ENCODE measurements around the gene USP40.

USP40 gene

DNA sequence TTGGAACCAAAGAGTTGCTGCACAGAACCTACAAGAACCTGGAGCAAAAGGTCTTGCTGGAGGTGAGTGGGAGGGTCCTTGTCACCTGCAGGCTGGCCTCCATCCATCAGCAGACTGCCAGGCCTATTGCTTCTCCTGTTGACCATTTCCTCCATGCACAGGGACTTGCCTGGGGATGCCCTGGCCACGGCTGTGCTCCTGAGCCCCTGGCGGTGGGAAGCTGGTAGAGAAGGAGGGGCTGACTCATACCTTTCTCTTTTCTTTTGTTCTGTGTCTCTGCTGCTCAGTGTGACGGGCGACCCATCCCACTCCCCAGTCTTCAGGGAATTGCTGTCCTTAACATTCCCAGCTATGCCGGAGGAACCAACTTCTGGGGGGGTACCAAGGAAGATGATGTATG is 109.6 kb downstream of the USP40 start:
- Histone ChIP-seq H3K36me3 (ENCODE audit: control insufficient read depth, insufficient read depth, low read length) (peaks cover 73% of the 10 kb centered on the region), H3K9me3 (ENCODE audit: control insufficient read depth, low read length) (no peaks in the 10 kb centered on the region), H3K27ac (ENCODE audit: low read depth, low read length, severe bottlenecking) (no peak overlapping the region), H3K4me1 (ENCODE audit: control insufficient read depth, insufficient read depth, low read length, poor library complexity, severe bottlenecking) (no peaks in the 10 kb centered on the region), H3K4me3 (ENCODE audit: extremely low read depth, insufficient read depth, low read length, poor library complexity, severe bottlenecking) (no peak overlapping the region)
- WGBS, 2 experiments (ENCODE audit: insufficient coverage in 2 of 2), result 50 to 92% methylated on average over 1 to 2 of the region's 5 CpGs

DNA sequence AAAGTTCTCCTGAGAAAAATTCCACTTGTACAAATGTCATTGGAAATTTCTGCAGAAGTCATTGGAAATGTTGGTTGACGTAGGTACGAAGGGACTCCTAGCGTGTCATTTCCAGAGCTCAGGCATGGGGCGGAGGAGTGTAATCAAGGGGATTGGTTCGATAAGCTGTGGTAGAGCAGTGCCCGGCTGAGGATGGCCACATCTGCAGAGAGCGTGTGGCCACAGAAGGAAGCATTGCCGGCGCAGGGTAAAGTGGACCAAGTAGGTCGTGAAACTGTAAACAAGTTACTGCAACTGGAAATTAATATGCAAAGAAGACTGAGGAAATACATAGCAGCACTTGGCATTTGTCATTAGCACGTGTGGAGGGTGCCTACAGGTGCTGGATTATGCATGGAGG is 110.5 kb downstream of the USP40 start:
- no peak overlapping the region for H3K4me3 ChIP-seq (ENCODE audit: extremely low read depth, insufficient read depth, low read length, poor library complexity, severe bottlenecking)
- no peak overlapping the region for H3K27ac ChIP-seq (ENCODE audit: low read depth, low read length, severe bottlenecking)
- H3K9me3 ChIP-seq (ENCODE audit: control insufficient read depth, low read length), result no peaks in the 10 kb centered on the region
- no peaks in the 10 kb centered on the region for H3K4me1 ChIP-seq (ENCODE audit: control insufficient read depth, insufficient read depth, low read length, poor library complexity, severe bottlenecking)
- WGBS, 2 experiments (ENCODE audit: insufficient coverage in 2 of 2), result 95 to 96% methylated on average over 10 to 11 of the region's 11 CpGs
- H3K36me3 ChIP-seq (ENCODE audit: control insufficient read depth, insufficient read depth, low read length), result peaks cover 77% of the 10 kb centered on the region

DNA sequence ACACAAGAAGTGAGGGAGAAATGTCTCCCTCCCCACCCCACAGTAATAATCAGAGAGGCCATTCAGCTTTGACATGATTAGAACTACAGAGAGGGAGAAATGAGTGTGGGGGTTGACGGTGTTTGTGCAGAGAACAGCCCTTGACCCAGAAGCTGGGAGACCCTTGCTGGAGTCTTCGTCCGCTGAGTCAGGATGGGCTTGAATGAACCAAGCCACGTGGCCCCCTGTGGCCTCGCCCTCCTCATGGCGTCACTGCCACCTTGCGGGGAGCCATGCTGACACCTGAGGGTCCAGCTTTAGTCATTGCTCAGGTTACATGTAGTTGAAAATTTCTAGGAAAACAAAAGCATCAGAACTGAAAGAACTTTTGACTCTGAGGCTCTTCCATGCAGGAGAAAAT is 111.1 kb downstream of the USP40 start:
- Histone ChIP-seq H3K36me3 (ENCODE audit: control insufficient read depth, insufficient read depth, low read length) (peaks cover 82% of the 10 kb centered on the region), H3K27ac (ENCODE audit: low read depth, low read length, severe bottlenecking) (no peak overlapping the region), H3K9me3 (ENCODE audit: control insufficient read depth, low read length) (no peaks in the 10 kb centered on the region), H3K4me1 (ENCODE audit: control insufficient read depth, insufficient read depth, low read length, poor library complexity, severe bottlenecking) (no peaks in the 10 kb centered on the region), H3K4me3 (ENCODE audit: extremely low read depth, insufficient read depth, low read length, poor library complexity, severe bottlenecking) (no peak overlapping the region)
- 96 to 97% methylated on average over 7 of the region's 7 CpGs for WGBS, 2 experiments (ENCODE audit: insufficient coverage in 2 of 2)

DNA sequence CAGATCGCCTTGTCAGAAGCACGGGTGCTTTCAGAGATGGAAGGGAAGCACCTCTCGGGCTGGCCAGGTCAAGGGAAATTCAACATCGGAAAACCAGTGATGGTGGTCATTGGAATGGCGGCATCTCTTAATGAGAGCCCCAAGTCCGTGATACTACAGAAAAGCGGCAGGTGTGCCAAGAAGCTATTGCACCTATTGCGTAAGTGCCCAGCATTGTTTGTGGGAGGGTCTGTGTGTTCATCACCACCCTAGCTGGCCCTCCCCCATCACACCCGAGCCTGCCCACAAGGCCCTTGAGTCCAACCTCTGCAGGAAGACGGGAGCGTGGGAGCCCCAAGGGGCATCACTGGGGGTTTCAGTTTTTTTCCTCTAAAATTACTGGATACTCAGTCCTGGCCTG is 111.6 kb downstream of the USP40 start:
- peaks cover 85% of the 10 kb centered on the region for H3K36me3 ChIP-seq (ENCODE audit: control insufficient read depth, insufficient read depth, low read length)
- 96 to 97% methylated on average over 7 to 10 of the region's 11 CpGs for WGBS, 2 experiments (ENCODE audit: insufficient coverage in 2 of 2)
- H3K4me3 ChIP-seq (ENCODE audit: extremely low read depth, insufficient read depth, low read length, poor library complexity, severe bottlenecking), result no peak overlapping the region
- H3K4me1 ChIP-seq (ENCODE audit: control insufficient read depth, insufficient read depth, low read length, poor library complexity, severe bottlenecking), result no peaks in the 10 kb centered on the region
- H3K27ac ChIP-seq (ENCODE audit: low read depth, low read length, severe bottlenecking), result no peak overlapping the region
- no peaks in the 10 kb centered on the region for H3K9me3 ChIP-seq (ENCODE audit: control insufficient read depth, low read length)

DNA sequence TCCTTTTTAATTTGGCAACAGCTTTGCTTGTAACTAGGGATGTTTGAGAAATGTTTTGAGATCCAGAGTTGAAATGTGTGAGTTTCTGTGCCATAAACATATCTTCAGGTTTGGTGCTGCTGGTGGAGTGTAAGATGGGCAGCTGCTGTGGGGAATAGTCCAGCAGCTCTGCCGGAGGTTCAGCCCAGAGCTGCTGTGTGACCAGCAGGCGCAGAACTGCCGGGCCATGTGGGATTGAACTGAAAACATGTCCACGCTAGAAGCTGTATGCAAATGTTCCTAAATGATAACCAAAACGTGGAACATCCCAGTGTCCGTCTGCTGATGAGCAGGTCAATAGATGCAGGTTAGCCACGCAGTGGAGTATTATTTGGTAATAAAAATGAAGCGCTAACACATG is 112.7 kb downstream of the USP40 start:
- Histone ChIP-seq H3K36me3 (ENCODE audit: control insufficient read depth, insufficient read depth, low read length) (peaks cover 87% of the 10 kb centered on the region), H3K9me3 (ENCODE audit: control insufficient read depth, low read length) (no peaks in the 10 kb centered on the region), H3K27ac (ENCODE audit: low read depth, low read length, severe bottlenecking) (no peak overlapping the region), H3K4me1 (ENCODE audit: control insufficient read depth, insufficient read depth, low read length, poor library complexity, severe bottlenecking) (no peaks in the 10 kb centered on the region), H3K4me3 (ENCODE audit: extremely low read depth, insufficient read depth, low read length, poor library complexity, severe bottlenecking) (no peak overlapping the region)
- WGBS, 2 experiments (ENCODE audit: insufficient coverage in 2 of 2), result 90 to 95% methylated on average over 8 of the region's 8 CpGs

DNA sequence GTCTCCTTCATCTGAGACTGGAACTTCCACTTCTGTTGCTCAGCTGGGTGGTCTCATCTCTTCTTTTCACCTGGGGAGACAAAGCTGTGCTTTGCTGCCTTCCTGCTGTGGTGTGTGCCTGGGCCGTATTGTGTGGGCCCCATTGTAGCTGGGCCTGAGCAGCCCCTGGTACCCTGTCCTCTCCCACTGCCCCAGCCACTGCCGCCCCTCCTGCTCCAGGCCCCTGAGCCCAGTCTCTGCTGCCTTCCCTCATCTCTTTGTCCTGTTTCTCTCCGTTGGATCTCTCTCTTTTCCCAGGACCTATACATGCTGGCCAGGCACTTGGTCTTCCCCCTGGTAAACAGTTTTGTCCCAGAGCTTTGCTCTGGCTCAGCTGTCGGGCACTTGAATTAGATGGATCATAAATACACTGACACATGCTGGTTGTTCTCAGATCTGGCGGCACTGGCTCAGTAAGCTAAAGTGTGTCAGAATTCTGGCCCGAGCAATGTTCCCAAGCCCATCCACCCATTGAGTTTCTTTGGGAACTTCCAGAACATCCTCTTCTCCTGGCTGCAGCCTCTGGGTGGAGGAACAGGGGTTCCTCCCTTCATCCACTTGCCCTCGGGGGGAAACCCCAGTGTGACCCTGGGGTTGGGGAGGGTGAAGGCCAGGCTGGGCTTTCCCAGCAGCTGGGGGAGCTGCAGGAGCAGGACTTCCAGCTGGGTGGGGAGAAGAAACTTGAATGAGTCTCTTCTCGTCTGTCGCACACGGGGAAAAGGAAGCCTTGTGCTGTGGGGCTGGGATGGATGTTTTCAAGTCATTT is 113.3 kb downstream of the USP40 start:
- Histone ChIP-seq H3K4me1 (ENCODE audit: control insufficient read depth, insufficient read depth, low read length, poor library complexity, severe bottlenecking) (no peaks in the 10 kb centered on the region), H3K36me3 (ENCODE audit: control insufficient read depth, insufficient read depth, low read length) (peaks cover 86% of the 10 kb centered on the region), H3K9me3 (ENCODE audit: control insufficient read depth, low read length) (no peaks in the 10 kb centered on the region), H3K4me3 (ENCODE audit: extremely low read depth, insufficient read depth, low read length, poor library complexity, severe bottlenecking) (no peak overlapping the region), H3K27ac (ENCODE audit: low read depth, low read length, severe bottlenecking) (no peak overlapping the region)
- WGBS, 2 experiments (ENCODE audit: insufficient coverage in 2 of 2), result 95 to 96% methylated on average over 8 to 9 of the region's 10 CpGs

DNA sequence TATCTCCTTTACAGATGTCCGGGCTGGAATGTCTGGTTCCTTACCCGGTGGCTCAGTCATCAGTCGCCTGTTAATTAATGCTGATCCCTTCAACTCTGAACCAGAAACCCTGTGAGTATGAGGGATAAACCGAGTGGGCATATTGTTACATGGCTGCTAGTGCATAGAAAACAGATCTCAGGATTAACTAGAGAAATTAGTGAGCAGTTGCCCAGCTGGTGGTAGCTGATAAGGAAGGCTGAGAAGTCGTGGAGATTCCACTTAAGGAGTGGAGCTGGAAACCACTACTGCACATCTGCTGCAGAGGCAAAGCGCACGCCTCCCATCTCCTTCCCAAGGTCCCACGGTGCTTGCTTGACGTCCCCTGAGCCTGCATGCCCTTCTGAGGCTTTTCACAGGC is 114.6 kb downstream of the USP40 start:
- H3K4me1 ChIP-seq (ENCODE audit: control insufficient read depth, insufficient read depth, low read length, poor library complexity, severe bottlenecking), result no peaks in the 10 kb centered on the region
- WGBS, 2 experiments (ENCODE audit: insufficient coverage in 2 of 2), result 90 to 95% methylated on average over 5 to 7 of the region's 9 CpGs
- peaks cover 76% of the 10 kb centered on the region for H3K36me3 ChIP-seq (ENCODE audit: control insufficient read depth, insufficient read depth, low read length)
- H3K4me3 ChIP-seq (ENCODE audit: extremely low read depth, insufficient read depth, low read length, poor library complexity, severe bottlenecking), result no peak overlapping the region
- H3K27ac ChIP-seq (ENCODE audit: low read depth, low read length, severe bottlenecking), result no peak overlapping the region
- H3K9me3 ChIP-seq (ENCODE audit: control insufficient read depth, low read length), result no peaks in the 10 kb centered on the region

DNA sequence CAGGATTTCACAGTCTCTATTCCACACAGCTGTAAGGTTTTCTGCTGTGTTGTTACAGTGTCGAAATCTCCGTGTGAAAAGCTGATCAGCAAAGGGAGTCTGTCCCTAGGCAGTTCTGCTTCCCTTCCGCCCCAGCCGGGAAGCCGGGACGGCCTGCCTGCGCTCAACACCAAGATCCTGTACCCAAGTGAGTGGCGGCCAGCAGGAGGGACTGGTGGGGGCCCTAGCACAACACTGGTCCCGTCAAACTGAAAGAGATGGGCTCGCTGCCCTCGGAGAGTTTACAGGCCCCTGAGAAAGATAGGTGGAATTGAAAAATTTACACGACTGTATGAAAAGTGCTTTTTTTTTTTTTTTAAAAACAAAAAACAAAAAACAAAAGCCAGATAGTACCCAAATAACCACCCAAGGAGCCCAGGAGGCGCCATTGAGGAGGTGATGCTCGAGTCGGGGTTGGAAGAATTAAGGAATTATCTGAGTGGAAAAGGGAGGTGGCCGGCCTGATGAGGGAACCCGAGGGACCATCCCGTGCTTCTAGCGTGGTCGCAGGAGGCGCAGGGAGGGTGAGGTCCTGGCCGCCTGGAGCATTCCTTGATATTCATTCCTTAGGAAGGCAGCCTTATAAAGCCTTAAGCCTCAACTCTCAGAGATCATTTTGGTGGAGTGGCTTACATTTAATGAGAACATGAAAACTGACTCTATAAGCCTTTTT is 115.6 kb downstream of the USP40 start:
- WGBS, 2 experiments (ENCODE audit: insufficient coverage in 2 of 2), result 96 to 98% methylated on average over 12 to 13 of the region's 22 CpGs
- H3K36me3 ChIP-seq (ENCODE audit: control insufficient read depth, insufficient read depth, low read length), result peaks cover 77% of the 10 kb centered on the region

DNA sequence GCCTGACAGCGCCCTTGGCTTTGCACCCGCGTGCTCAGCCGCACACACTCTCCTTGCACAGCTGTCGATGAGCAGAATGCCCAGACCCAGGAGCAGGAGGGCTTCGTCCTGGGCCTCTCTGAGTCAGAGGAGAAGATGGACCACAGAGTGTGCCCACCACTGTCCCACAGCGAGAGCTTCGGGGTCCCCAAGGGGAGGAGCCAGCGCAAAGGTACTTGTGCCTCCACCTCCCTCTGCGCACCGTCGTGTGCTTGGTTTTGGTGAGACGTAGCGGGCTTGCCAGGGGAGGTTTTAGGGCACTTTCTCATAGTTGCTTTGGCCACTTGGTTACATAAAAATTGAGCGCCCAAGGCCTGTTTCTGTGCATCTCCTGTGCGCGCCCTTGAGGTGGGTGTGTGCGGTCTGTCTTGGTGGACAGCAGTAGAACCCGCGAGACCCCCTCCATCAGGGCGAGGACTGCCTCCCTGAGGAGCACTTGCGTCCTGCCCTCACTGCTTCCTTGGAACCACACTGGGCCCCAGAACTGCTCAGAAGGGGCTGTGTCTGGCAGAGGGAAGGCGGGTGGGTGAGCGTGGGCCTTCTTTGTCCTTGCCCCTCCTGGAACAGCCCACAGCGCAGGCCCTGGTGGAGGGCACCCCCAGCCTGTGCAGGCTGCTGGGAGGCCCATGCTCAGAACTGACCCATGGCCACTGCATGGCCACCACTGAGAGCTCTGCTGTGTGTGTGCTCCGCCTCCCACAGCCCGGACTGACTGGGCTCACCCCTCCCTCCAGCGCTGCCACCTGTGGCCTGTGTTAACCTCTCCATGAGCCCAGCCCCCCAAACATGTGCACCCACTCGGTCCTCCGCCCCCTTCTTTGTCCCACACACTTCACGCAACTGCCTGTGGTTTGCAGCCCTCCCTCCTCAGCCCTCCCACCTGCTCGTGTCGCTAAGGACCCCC is 116.4 kb downstream of the USP40 start:
- no peaks in the 10 kb centered on the region for H3K4me1 ChIP-seq (ENCODE audit: control insufficient read depth, insufficient read depth, low read length, poor library complexity, severe bottlenecking)
- H3K9me3 ChIP-seq (ENCODE audit: control insufficient read depth, low read length), result no peaks in the 10 kb centered on the region
- peaks cover 78% of the 10 kb centered on the region for H3K36me3 ChIP-seq (ENCODE audit: control insufficient read depth, insufficient read depth, low read length)
- no peak overlapping the region for H3K27ac ChIP-seq (ENCODE audit: low read depth, low read length, severe bottlenecking)
- WGBS, 2 experiments (ENCODE audit: insufficient coverage in 2 of 2), result 94% methylated on average over 28 to 33 of the region's 33 CpGs
- H3K4me3 ChIP-seq (ENCODE audit: extremely low read depth, insufficient read depth, low read length, poor library complexity, severe bottlenecking), result no peak overlapping the region

More for the DNA sequence above, 115.6 kb downstream of the USP40 start:
- no peak overlapping the region for H3K27ac ChIP-seq (ENCODE audit: low read depth, low read length, severe bottlenecking)
- no peaks in the 10 kb centered on the region for H3K9me3 ChIP-seq (ENCODE audit: control insufficient read depth, low read length)
- H3K4me1 ChIP-seq (ENCODE audit: control insufficient read depth, insufficient read depth, low read length, poor library complexity, severe bottlenecking), result no peaks in the 10 kb centered on the region
- H3K4me3 ChIP-seq (ENCODE audit: extremely low read depth, insufficient read depth, low read length, poor library complexity, severe bottlenecking), result no peak overlapping the region

DNA sequence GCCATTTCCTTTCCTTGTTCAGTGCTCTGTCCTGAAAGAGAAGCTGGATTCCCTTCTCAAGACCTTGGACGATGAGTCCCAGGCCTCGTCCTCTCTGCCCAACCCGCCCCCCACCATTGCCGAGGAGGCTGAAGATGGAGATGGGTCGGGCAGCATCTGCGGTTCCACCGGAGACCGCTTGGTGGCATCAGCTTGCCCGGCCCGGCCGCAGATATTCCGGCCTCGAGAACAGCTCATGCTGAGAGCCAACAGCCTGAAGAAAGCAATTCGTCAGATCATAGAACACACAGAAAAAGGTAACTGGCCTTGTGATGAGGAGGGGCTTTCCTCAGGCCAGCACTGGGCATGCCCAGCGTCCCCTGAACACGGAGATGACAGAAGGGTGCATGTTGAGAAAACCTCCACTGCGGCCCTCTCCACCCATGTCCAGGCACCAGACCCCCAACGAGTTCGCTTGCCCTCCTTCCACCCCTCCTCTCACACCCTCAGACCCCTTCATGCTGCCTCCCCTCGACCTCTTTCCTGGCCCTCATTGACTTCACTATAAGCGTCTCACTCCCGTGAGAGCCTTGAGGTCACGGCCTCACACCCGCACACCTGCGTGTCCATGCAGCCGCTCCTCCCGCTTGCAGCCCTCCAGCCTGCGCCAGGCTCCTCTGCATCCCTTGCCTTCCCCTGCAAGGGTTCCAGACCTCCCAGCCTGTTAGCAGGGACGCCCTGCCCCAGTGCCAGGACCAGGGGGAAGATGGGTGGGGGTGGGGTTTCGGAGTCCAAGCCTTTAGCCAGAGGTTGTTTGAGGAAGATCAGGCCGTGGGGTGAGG is 117.3 kb downstream of the USP40 start:
- Histone ChIP-seq H3K27ac (ENCODE audit: low read depth, low read length, severe bottlenecking) (no peak overlapping the region), H3K36me3 (ENCODE audit: control insufficient read depth, insufficient read depth, low read length) (peaks cover 71% of the 10 kb centered on the region), H3K4me3 (ENCODE audit: extremely low read depth, insufficient read depth, low read length, poor library complexity, severe bottlenecking) (no peak overlapping the region), H3K9me3 (ENCODE audit: control insufficient read depth, low read length) (no peaks in the 10 kb centered on the region), H3K4me1 (ENCODE audit: control insufficient read depth, insufficient read depth, low read length, poor library complexity, severe bottlenecking) (no peaks in the 10 kb centered on the region)
- 58 to 61% methylated on average over 21 to 24 of the region's 31 CpGs for WGBS, 2 experiments (ENCODE audit: insufficient coverage in 2 of 2)
